Ascending aorta (tissue), 2 donors: ENCODE measurements around the gene ZC3H4. TPM values are rescaled to one million over a fixed set of nuclear protein-coding genes. Genes with fewer than 3 reads are reported as not detected.
"Not testable (repeated sequence)": the region's sequence is repeated elsewhere in the genome, so short reads cannot be mapped to it uniquely, and the experiment has no call there.

Source experiments
- DNase-seq, 2 donors: peaks; one replicate each; pipeline ENCODE4 v3.0.0-alpha.2; 2019; ENCODE audit warnings: low spot score in 2 of 2
- H3K27ac ChIP-seq, 2 donors: fragments of 200-600 bp; sonication (generic); one replicate each; pipeline ENCODE4 v1.5.1; 2016 to 2017; ENCODE audit warnings: mild to moderate bottlenecking in 1 of 2
- H3K27me3 ChIP-seq: fragments of 200-600 bp; sonication (generic); one replicate; pipeline ENCODE4 v1.5.1; 2017
- H3K36me3 ChIP-seq, 2 donors: fragments of 200-600 bp; sonication (generic); one replicate each; pipeline ENCODE4 v1.5.1; 2016
- H3K4me1 ChIP-seq, 2 donors: fragments of 200-600 bp; sonication (generic); one replicate each; pipeline ENCODE4 v1.5.1; 2016 to 2017; ENCODE audit warnings: mild to moderate bottlenecking in 1 of 2
- H3K4me3 ChIP-seq, 2 donors: fragments of 200-600 bp; sonication (generic); one replicate each; pipeline ENCODE4 v1.5.1; 2016 to 2017; ENCODE audit warnings: mild to moderate bottlenecking in 1 of 2
- H3K9me3 ChIP-seq, 2 donors: fragments of 200-600 bp; sonication (generic); one replicate each; pipeline ENCODE4 v1.5.1; 2016
- intact Hi-C: fragments of 100-400 bp; cut with DNase I; formaldehyde crosslinking; loops from one replicate; pipeline ENCODE4 v1.15.1; 2023
- total RNA-seq: library from RNA; depleted of rRNA; stranded (reverse); fragments of >200 nt; gene quantifications from one replicate; pipeline ENCODE4 v1.1.0, GENCODE V29; 2016
- TF ChIP-seq, protein P1 (sequence below), 3 experiments: fragments of 200-600 bp in 2 of 3; fragments of 450-650 bp in 1 of 3; sonication (generic) in 2 of 3; IDR thresholded peaks; one replicate each; pipeline ENCODE4 v1.5.1; 2016 to 2019; ENCODE audit warnings: antibody characterized with exemption in 3 of 3, mild to moderate bottlenecking in 1 of 3, moderate library complexity in 1 of 3

The ZC3H4 gene
- total RNA-seq, 1 donor from 2014 or later = 24.6 TPM

GRCh38 chr19:47143322-47144073 lies 29.9 kb upstream of the ZC3H4 start:
- Histone ChIP-seq H3K27me3 (no peaks in the 10 kb centered on the region), H3K27ac (no peak overlapping the region), H3K36me3 (peaks cover 18 to 42% of the 10 kb centered on the region in 2 donors), H3K4me1 (no peaks in the 10 kb centered on the region), H3K4me3 (no peak overlapping the region), H3K9me3 (no peaks in the 10 kb centered on the region)
- DNase-seq = no peak
- intact Hi-C loops = no loop called here
- TF ChIP-seq, protein P1, sequence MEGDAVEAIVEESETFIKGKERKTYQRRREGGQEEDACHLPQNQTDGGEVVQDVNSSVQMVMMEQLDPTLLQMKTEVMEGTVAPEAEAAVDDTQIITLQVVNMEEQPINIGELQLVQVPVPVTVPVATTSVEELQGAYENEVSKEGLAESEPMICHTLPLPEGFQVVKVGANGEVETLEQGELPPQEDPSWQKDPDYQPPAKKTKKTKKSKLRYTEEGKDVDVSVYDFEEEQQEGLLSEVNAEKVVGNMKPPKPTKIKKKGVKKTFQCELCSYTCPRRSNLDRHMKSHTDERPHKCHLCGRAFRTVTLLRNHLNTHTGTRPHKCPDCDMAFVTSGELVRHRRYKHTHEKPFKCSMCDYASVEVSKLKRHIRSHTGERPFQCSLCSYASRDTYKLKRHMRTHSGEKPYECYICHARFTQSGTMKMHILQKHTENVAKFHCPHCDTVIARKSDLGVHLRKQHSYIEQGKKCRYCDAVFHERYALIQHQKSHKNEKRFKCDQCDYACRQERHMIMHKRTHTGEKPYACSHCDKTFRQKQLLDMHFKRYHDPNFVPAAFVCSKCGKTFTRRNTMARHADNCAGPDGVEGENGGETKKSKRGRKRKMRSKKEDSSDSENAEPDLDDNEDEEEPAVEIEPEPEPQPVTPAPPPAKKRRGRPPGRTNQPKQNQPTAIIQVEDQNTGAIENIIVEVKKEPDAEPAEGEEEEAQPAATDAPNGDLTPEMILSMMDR (IDR thresholded peaks at IDR 0.05) = no peak

DNA sequence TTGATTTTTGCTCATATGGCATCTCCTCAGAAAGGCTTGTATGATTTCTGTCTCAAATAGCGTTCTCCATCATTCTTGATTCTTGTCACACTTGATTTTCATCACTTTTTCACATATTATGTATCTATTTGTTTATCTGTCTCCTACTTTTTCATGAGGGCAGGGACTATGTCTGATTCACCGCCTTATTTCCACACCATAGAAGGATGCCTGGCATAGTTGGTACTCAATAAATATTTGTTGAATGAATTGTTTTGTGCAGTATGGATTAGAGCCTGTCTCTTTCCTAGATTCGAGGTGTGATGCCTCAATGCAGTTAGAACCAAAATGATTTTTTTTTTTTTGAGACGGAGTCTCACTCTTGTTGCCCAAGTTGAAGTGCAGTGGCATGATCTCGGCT lies 29.2 kb upstream of the ZC3H4 start:
- Histone ChIP-seq H3K4me3 (no peak overlapping the region), H3K4me1 (no peaks in the 10 kb centered on the region), H3K36me3 (peaks cover 18 to 35% of the 10 kb centered on the region in 2 donors), H3K9me3 (no peaks in the 10 kb centered on the region), H3K27me3 (no peaks in the 10 kb centered on the region), H3K27ac (no peak overlapping the region)
- intact Hi-C loops = no loop called here
- DNase-seq = no peak
- TF ChIP-seq, protein P1 (IDR thresholded peaks at IDR 0.05) = no peak

- intact Hi-C loops = no loop called here
- Histone ChIP-seq H3K9me3 (no peaks in the 10 kb centered on the region), H3K4me3 (no peak overlapping the region), H3K27me3 (no peaks in the 10 kb centered on the region), H3K4me1 (no peaks in the 10 kb centered on the region), H3K36me3 (peaks cover 18 to 33% of the 10 kb centered on the region in 2 donors), H3K27ac (no peak overlapping the region)
- no peak for DNase-seq
- TF ChIP-seq, protein P1 (IDR thresholded peaks at IDR 0.05) = no peak
These were observed 28.1 kb upstream of the ZC3H4 start for GRCh38 chr19:47141695-47142094.

GRCh38 chr19:47141252-47141651 lies 27.7 kb upstream of the ZC3H4 start:
- intact Hi-C loops, DNase-seq, H3K9me3 ChIP-seq, H3K27ac ChIP-seq, H3K27me3 ChIP-seq, H3K4me1 ChIP-seq, H3K4me3 ChIP-seq: not testable (repeated sequence)
- H3K36me3 ChIP-seq = peaks cover 18 to 29% of the 10 kb centered on the region in 2 donors

- TF ChIP-seq, protein P1 (IDR thresholded peaks at IDR 0.05) = no peak
- intact Hi-C loops = no loop called here
- H3K4me1 ChIP-seq = peaks cover 0 to 5% of the 10 kb centered on the region in 2 donors
These were observed 21.6 kb upstream of the ZC3H4 start for GRCh38 chr19:47135156-47135555.

DNA sequence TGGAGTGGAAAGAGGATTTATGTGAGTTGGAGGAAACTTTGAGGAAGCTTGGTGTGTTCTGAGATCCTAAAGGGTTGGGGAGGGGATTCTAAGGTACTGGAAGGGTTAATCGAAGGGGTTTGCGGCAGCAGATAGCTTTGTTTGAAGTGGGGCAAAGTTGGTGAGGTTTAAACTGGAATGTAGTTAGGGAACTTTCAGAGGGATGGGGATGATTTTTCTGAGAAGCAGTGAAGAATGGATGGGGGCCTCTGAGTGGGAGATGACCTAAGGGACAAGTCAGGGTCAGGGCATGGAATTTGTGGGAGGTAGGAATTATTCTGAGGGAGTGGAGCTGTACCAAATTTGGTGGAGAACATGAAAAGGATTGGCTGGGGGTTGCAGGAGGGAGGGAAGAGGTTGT lies 21.0 kb upstream of the ZC3H4 start:
- Histone ChIP-seq H3K27ac (no peak overlapping the region), H3K9me3 (no peaks in the 10 kb centered on the region), H3K36me3 (no peaks in the 10 kb centered on the region), H3K27me3 (no peaks in the 10 kb centered on the region), H3K4me1 (peaks cover 0 to 5% of the 10 kb centered on the region in 2 donors), H3K4me3 (no peak overlapping the region)
- no peak for DNase-seq
- intact Hi-C loops = no loop called here
- TF ChIP-seq, protein P1 (IDR thresholded peaks at IDR 0.05) = no peak

More at GRCh38 chr19:47135156-47135555, 21.6 kb upstream of the ZC3H4 start:
- H3K27me3 ChIP-seq = no peaks in the 10 kb centered on the region
- no peak overlapping the region for H3K27ac ChIP-seq
- H3K36me3 ChIP-seq = no peaks in the 10 kb centered on the region
- H3K9me3 ChIP-seq = no peaks in the 10 kb centered on the region
- DNase-seq = no peak
- no peak overlapping the region for H3K4me3 ChIP-seq
